Liver (tissue), 9 donors: Measurements from ENCODE around the gene MRPS18A. TPM values are rescaled to one million over a fixed set of nuclear protein-coding genes. Genes with fewer than 3 reads are reported as not detected.
"Not testable (repeated sequence)": the region's sequence is repeated elsewhere in the genome, so short reads cannot be mapped to it uniquely, and the experiment has no call there.

Experiments
- DNase-seq: peaks from one replicate; pipeline ENCODE4 v3.0.0-alpha.2; 2017; ENCODE audit warnings: low spot score
- H3K27ac ChIP-seq, 2 donors: one replicate each; pipeline ENCODE4 v1.7.0; 2013; ENCODE audit warnings: inconsistent platforms in 2 of 2, low read length in 2 of 2, control low read depth in 1 of 2, low read depth in 1 of 2, mild to moderate bottlenecking in 1 of 2
- H3K27me3 ChIP-seq, 4 donors: one replicate each; pipeline versions ENCODE4 v1.6.1 to v1.7.0; 2013; ENCODE audit warnings: low read length in 3 of 4, inconsistent platforms in 1 of 4, mild to moderate bottlenecking in 1 of 4, moderate library complexity in 1 of 4; ENCODE audit not compliant: control insufficient read depth in 4 of 4, insufficient read depth in 4 of 4
- H3K36me3 ChIP-seq, 4 donors: one replicate each; pipeline versions ENCODE4 v1.6.1 to v1.7.0; 2013; ENCODE audit warnings: low read length in 3 of 4, mild to moderate bottlenecking in 3 of 4, low read depth in 1 of 4, moderate library complexity in 1 of 4; ENCODE audit not compliant: control insufficient read depth in 4 of 4, insufficient read depth in 3 of 4
- H3K4me1 ChIP-seq, 4 donors: one replicate each; pipeline versions ENCODE4 v1.6.1 to v1.7.0; 2013; ENCODE audit warnings: low read length in 3 of 4, mild to moderate bottlenecking in 3 of 4, moderate library complexity in 1 of 4; ENCODE audit not compliant: control insufficient read depth in 4 of 4, insufficient read depth in 4 of 4
- H3K4me3 ChIP-seq, 3 donors: one replicate each; pipeline versions ENCODE4 v1.6.1 to v1.7.0; 2013; ENCODE audit warnings: low read length in 3 of 3, control low read depth in 1 of 3, low read depth in 1 of 3, mild to moderate bottlenecking in 1 of 3
- H3K9ac ChIP-seq, 2 donors: one replicate each; pipeline ENCODE4 v1.7.0; 2013; ENCODE audit warnings: low read length in 2 of 2, mild to moderate bottlenecking in 2 of 2, moderate library complexity in 2 of 2, control low read depth in 1 of 2, low read depth in 1 of 2
- H3K9me3 ChIP-seq, 4 donors: one replicate each; pipeline versions ENCODE4 v1.6.1 to v1.7.0; 2013; ENCODE audit warnings: low read length in 3 of 4; ENCODE audit not compliant: control insufficient read depth in 4 of 4
- CTCF ChIP-seq: fragments of 150-350 bp; IDR thresholded peaks from 2 replicates; pipeline ENCODE4 v1.5.1; 2017; ENCODE audit warnings: improper control_type of control experiment, low read depth, low read length; ENCODE audit not compliant: missing input control
- FOXA1 ChIP-seq: IDR thresholded peaks from 2 replicates; pipeline ENCODE4 v1.6.1; 2016; ENCODE audit warnings: antibody characterized with exemption
- FOXA2 ChIP-seq: IDR thresholded peaks from 2 replicates; pipeline ENCODE4 v1.6.1; 2016; ENCODE audit warnings: antibody characterized with exemption
- GABPA ChIP-seq, 2 donors: IDR thresholded peaks in 1 of 2; conservative IDR thresholded peaks in 1 of 2; 2 replicates each; pipeline ENCODE4 v1.6.1; 2016; ENCODE audit warnings: antibody characterized with exemption in 2 of 2, mild to moderate bottlenecking in 1 of 2, moderate library complexity in 1 of 2
- HNF4A ChIP-seq, 2 donors: conservative IDR thresholded peaks; 2 replicates each; pipeline ENCODE4 v1.6.1; 2016; ENCODE audit warnings: antibody characterized with exemption in 2 of 2, mild to moderate bottlenecking in 2 of 2
- HNF4G ChIP-seq: IDR thresholded peaks from 2 replicates; pipeline ENCODE4 v1.6.1; 2016; ENCODE audit warnings: antibody characterized with exemption
- JUND ChIP-seq, 2 donors: IDR thresholded peaks; 2 replicates each; pipeline ENCODE4 v1.6.1; 2016; ENCODE audit warnings: antibody characterized with exemption in 2 of 2
- NR2F2 ChIP-seq: IDR thresholded peaks from 2 replicates; pipeline ENCODE4 v1.6.1; 2016; ENCODE audit warnings: antibody characterized with exemption
- RAD21 ChIP-seq, 2 donors: IDR thresholded peaks; 2 replicates each; pipeline ENCODE4 v1.6.1; 2016; ENCODE audit warnings: antibody characterized with exemption in 2 of 2, mild to moderate bottlenecking in 2 of 2
- SP1 ChIP-seq: IDR thresholded peaks from 2 replicates; pipeline ENCODE4 v1.6.1; 2018; ENCODE audit warnings: antibody characterized with exemption, mild to moderate bottlenecking
- YY1 ChIP-seq: IDR thresholded peaks from 2 replicates; pipeline ENCODE4 v1.6.1; 2016; ENCODE audit warnings: antibody characterized with exemption, mild to moderate bottlenecking
- ZBTB33 ChIP-seq: IDR thresholded peaks from 2 replicates; pipeline ENCODE4 v1.6.1; 2016; ENCODE audit warnings: antibody characterized with exemption
- WGBS: extraction: QIAGEN DNeasy Blood & Tissue Kit; methylation state at CpG from one replicate; pipeline ENCODE4 v1.1.7; 2013; 5-methylcytosine and 5-hydroxymethylcytosine counted together
- polyA plus RNA-seq, 2 donors: library from polyadenylated mRNA; stranded (reverse) in 1 of 2; unstranded in 1 of 2; fragments of 200-250 nt in 1 of 2; fragments of >200 nt in 1 of 2; fragmentation: Nextera tagmentation in 1 of 2; extraction: Ambion mirVana in 1 of 2; gene quantifications; one replicate each; pipeline versions ENCODE4 v1.2.1 to v1.2.3, GENCODE V29; 2013 to 2015
- total RNA-seq, 2 donors: library from RNA; depleted of rRNA; stranded (reverse); fragments of >200 nt; gene quantifications; one replicate each; pipeline ENCODE4 v1.2.3, GENCODE V29; 2014
- donor health status: healthy.
- donor health status: healthy.
- donor health status: healthy.
- donor health status: healthy.
- donor health status: healthy.

Gene MRPS18A
- total and polyA plus RNA-seq, 4 donors, result 21.5 to 50.5 (median 35.0) TPM

GRCh38 chr6:43667245-43668150 is 20.1 kb downstream of the MRPS18A start:
- Histone ChIP-seq H3K9me3 (no peaks in the 10 kb centered on the region), H3K9ac (no peak overlapping the region), H3K4me1 (peaks cover 5 to 15% (median 8%) of the 10 kb centered on the region in 4 donors), H3K4me3 (no peak overlapping the region), H3K36me3 (peaks cover 0 to 16% (median 4%) of the 10 kb centered on the region in 4 donors), H3K27ac (no peak overlapping the region), H3K27me3 (no peaks in the 10 kb centered on the region)
- peak; percentile 94 for DNase-seq
- WGBS, result 15% methylated on average over 16 of the region's 16 CpGs
- TF ChIP-seq CTCF, result peak; percentile 94
- TF ChIP-seq GABPA (IDR thresholded peaks at IDR 0.05 in 1 of 2, conservative IDR thresholded peaks at IDR 0.05 in 1 of 2), result no peak
- TF ChIP-seq HNF4A (conservative IDR thresholded peaks at IDR 0.05), result peak; percentile 34 to 37
- peak; percentile 87 to 92 for TF ChIP-seq RAD21 (IDR thresholded peaks at IDR 0.05)

- Histone ChIP-seq H3K4me3 (no peak overlapping the region), H3K9ac (no peak overlapping the region), H3K27ac (no peak overlapping the region), H3K9me3 (no peaks in the 10 kb centered on the region), H3K4me1 (peaks cover 0 to 12% (median 6%) of the 10 kb centered on the region in 4 donors), H3K27me3 (no peaks in the 10 kb centered on the region), H3K36me3 (peaks cover 0 to 10% (median 3%) of the 10 kb centered on the region in 4 donors)
- no peak for TF ChIP-seq FOXA2
- WGBS, result 55% methylated on average over 13 of the region's 13 CpGs
- no peak for DNase-seq
Measured at GRCh38 chr6:43666196-43666920, 21.2 kb downstream of the MRPS18A start.

GRCh38 chr6:43665376-43665775 is 22.2 kb downstream of the MRPS18A start:
- Histone ChIP-seq H3K4me1 (peaks cover 0 to 12% (median 6%) of the 10 kb centered on the region in 4 donors), H3K9ac (no peak overlapping the region), H3K9me3 (no peaks in the 10 kb centered on the region), H3K4me3 (no peak overlapping the region), H3K27ac (no peak overlapping the region), H3K27me3 (no peaks in the 10 kb centered on the region), H3K36me3 (no peaks in the 10 kb centered on the region)
- TF ChIP-seq YY1 (no peak), ZBTB33 (no peak), JUND (IDR thresholded peaks at IDR 0.05) (no peak), NR2F2 (no peak), CTCF (no peak), SP1 (no peak), GABPA (IDR thresholded peaks at IDR 0.05 in 1 of 2, conservative IDR thresholded peaks at IDR 0.05 in 1 of 2) (no peak), HNF4G (no peak), FOXA1 (no peak)
- 93% methylated on average over 1 of the region's 1 CpG for WGBS
- no peak for DNase-seq

GRCh38 chr6:43662948-43663347 is 24.6 kb downstream of the MRPS18A start:
- not testable (repeated sequence) for H3K36me3 ChIP-seq, H3K4me3 ChIP-seq, H3K4me1 ChIP-seq, H3K9ac ChIP-seq, H3K27ac ChIP-seq, H3K9me3 ChIP-seq, DNase-seq, H3K27me3 ChIP-seq
- 93% methylated on average over 5 of the region's 5 CpGs for WGBS
